ENCODE results near the gene APOL6. TPM values are rescaled to one million over a fixed set of nuclear protein-coding genes. Genes with fewer than 3 reads are reported as not detected.
A peak's percentile ranks its signal among the peaks of the same experiment; 100 is the strongest.

The APOL6 gene
- total and polyA plus RNA-seq, 9 of the 15 experiments (the other 6 are each of a cell fraction or from before 2014, with no cell fraction given), result 0.29 to 1.2 (median 0.70) TPM

DNA sequence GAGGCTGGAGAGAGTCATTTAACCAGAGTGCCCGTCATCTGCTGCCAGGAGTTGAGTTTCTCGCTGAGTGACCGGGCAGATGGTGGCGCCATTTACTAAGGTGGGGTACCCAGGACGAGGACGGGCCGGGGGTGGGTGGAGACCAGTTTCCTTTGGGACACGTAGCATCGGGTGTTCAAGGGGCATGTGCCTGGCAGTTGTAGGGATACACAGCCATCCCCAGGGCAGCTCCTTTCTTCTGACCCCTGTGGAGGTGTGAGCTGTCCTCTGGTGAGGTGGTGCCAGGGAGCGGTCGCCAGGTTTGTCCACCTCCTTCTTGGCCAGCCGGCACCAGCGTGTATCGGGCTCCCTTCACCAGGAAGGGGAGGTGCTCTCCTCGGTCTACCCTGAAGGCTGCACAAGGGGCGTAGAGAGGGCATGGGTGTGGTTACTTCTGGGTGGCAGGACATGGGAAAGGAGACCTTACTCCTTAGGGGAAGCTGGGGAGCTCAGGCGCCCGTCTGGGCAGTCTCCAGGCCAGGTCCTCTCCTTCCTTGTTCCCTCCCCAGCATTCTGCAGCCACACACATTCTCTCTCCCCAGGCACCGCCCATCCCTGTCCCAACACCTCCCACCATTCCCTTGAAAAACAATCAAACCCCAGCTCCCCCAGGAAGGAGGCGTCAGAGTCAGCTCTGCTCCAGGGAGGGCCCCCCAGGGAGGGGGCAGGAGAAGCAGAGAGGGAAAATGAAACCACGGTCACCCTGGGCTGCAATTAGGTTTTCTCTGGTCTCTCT lies 20.8 kb upstream of the APOL6 start (continued):
- TF ChIP-seq, protein P1, sequence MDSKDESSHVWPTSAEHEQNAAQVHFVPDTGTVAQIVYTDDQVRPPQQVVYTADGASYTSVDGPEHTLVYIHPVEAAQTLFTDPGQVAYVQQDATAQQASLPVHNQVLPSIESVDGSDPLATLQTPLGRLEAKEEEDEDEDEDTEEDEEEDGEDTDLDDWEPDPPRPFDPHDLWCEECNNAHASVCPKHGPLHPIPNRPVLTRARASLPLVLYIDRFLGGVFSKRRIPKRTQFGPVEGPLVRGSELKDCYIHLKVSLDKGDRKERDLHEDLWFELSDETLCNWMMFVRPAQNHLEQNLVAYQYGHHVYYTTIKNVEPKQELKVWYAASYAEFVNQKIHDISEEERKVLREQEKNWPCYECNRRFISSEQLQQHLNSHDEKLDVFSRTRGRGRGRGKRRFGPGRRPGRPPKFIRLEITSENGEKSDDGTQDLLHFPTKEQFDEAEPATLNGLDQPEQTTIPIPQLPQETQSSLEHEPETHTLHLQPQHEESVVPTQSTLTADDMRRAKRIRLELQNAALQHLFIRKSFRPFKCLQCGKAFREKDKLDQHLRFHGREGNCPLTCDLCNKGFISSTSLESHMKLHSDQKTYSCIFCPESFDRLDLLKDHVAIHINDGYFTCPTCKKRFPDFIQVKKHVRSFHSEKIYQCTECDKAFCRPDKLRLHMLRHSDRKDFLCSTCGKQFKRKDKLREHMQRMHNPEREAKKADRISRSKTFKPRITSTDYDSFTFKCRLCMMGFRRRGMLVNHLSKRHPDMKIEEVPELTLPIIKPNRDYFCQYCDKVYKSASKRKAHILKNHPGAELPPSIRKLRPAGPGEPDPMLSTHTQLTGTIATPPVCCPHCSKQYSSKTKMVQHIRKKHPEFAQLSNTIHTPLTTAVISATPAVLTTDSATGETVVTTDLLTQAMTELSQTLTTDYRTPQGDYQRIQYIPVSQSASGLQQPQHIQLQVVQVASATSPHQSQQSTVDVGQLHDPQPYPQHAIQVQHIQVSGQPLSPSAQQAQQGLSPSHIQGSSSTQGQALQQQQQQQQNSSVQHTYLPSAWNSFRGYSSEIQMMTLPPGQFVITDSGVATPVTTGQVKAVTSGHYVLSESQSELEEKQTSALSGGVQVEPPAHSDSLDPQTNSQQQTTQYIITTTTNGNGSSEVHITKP (IDR thresholded peaks at IDR 0.05; ENCODE audit: partially characterized antibody), result peak; percentile 46
- TF ChIP-seq RAD21 (CRISPR knock-in tag; conservative IDR thresholded peaks at IDR 0.05 in 1 of 2, IDR thresholded peaks at IDR 0.05 in 1 of 2) (peak; percentile 33 to 58; a peak in 2 of 4 replicates), DMBX1 (CRISPR knock-in tag; IDR thresholded peaks at IDR 0.05; ENCODE audit: borderline replicate concordance) (no peak), FOXA1 (IDR thresholded peaks at IDR 0.05; ENCODE audit: borderline replicate concordance) (no peak), SMC3 (conservative IDR thresholded peaks at IDR 0.05; ENCODE audit: insufficient read depth, low read depth, low read length) (0 out of 2 replicates have a peak, but pooled peaks have one; percentile 9), BRD9 (IDR thresholded peaks at IDR 0.05; ENCODE audit: low read depth, partially characterized antibody) (no peak), ATF1 (CRISPR knock-in tag; IDR thresholded peaks at IDR 0.05) (no peak), ATF1 (tag; IDR thresholded peaks at IDR 0.05) (peak; percentile 23; the same call in 1 of the 2 replicates), PHF8 (IDR thresholded peaks at IDR 0.05; ENCODE audit: borderline replicate concordance, low read length) (peak; percentile 13; the same call in 1 of the 2 replicates), STAG1 (CRISPR knock-in tag; IDR thresholded peaks at IDR 0.05; ENCODE audit: borderline replicate concordance) (0 out of 2 replicates have a peak, but pooled peaks have one; percentile 28), SRSF7 (optimal IDR thresholded peaks at IDR 0.05; ENCODE audit: low read depth, low read length) (no peak), SUPT5H (IDR thresholded peaks at IDR 0.05) (no peak)
- TF ChIP-seq, protein P2, sequence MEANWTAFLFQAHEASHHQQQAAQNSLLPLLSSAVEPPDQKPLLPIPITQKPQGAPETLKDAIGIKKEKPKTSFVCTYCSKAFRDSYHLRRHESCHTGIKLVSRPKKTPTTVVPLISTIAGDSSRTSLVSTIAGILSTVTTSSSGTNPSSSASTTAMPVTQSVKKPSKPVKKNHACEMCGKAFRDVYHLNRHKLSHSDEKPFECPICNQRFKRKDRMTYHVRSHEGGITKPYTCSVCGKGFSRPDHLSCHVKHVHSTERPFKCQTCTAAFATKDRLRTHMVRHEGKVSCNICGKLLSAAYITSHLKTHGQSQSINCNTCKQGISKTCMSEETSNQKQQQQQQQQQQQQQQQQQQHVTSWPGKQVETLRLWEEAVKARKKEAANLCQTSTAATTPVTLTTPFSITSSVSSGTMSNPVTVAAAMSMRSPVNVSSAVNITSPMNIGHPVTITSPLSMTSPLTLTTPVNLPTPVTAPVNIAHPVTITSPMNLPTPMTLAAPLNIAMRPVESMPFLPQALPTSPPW (CRISPR knock-in tag; IDR thresholded peaks at IDR 0.05), result peak; percentile 59
